GM19397 (cell line): ENCODE data around the gene SPATA31A5.
"Not testable (repeated sequence)": the region's sequence is repeated elsewhere in the genome, so short reads cannot be mapped to it uniquely, and the experiment has no call there.

Experiments used
- ATAC-seq: cut with Tn5 transposase; IDR thresholded peaks from one replicate; pipeline ENCODE4 v1.9.1; 2021; ENCODE audit warnings: mild to moderate bottlenecking, moderate library complexity; ENCODE audit not compliant: unreplicated experiment

SPATA31A5 gene

DNA sequence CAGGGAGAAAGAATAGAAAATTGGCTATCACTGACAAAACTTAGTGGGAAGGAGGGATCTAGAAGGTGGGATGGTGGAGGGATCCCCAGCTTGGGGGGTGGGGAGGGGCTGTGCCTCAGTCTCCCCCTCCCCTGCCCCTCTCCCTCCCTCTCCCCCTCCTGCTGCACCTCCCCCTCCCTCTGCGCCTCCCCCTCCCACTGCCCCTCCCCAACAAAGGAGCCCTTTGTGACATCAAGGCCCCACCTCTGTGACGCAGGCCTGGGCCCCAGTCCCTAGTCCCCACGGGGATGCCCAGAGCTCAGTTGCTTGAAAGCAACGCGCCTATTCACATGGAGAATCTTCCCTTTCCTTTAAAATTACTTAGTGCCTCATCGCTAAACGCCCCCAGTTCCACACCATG is at the start of gene SPATA31A5:
SPATA31A5 (plus strand) TSS at position 301 of the 400 bp plus-strand sequence; CDS start at position 330, 29 bp downstream.
- ATAC-seq, result not testable (repeated sequence)

DNA sequence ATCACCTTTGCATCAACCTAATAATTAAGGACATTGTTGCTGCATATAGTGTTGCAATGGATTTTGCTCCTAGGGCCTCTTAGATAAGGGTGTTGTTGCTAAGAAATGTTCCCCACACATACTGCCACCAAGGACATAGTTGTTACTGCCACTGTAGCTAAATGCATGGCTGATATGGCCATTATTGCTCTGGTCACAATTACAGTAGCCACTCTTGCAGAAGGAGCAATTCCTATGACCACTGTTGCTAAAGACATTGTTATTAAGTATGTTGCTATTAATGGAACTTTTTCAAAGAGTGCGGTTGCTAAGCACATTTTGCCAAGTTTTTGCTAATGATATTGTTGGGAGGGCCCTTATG is 48.8 kb downstream of the SPATA31A5 start:
- not testable (repeated sequence) for ATAC-seq

GRCh38 chr9:60966382-60966781 is 52.2 kb downstream of the SPATA31A5 start:
- ATAC-seq, result not testable (repeated sequence)
